ENCODE data around the gene TEX12.

DNA sequence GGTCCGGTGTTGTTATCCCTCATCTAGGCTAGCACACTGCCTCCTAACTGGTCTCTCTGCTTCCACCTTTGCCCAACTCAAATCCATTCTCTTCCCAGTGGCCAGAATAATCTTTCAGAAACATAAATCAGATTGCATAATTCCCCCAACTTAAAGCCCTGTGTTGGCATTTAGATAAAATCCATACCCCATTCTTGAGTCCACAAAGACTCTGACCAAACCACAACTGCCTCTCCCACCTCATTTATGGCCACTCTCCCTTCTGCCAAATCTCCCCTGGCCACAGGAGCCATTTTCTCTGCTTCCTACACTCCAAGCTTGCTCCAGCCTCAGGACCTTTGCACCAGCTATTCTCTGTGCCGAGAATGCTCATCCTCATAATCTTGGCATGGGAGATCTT, 40.1 kb upstream of the TEX12 start:
- no peak for TF ChIP-seq ZFP30 (CRISPR knock-in tag; IDR thresholded peaks at IDR 0.05)
- TF ChIP-seq ZNF70 (CRISPR knock-in tag; IDR thresholded peaks at IDR 0.05) = no peak
- no peak for TF ChIP-seq ZFP3 (CRISPR knock-in tag; IDR thresholded peaks at IDR 0.05)
- TF ChIP-seq PPARA (CRISPR knock-in tag; IDR thresholded peaks at IDR 0.05; ENCODE audit: borderline replicate concordance) = no peak
- TF ChIP-seq POU6F1 (CRISPR knock-in tag; IDR thresholded peaks at IDR 0.05; ENCODE audit: borderline replicate concordance, low read depth) = no peak
- TF ChIP-seq TSHZ2 (CRISPR knock-in tag; IDR thresholded peaks at IDR 0.05) = no peak
- TF ChIP-seq CREB5 (CRISPR knock-in tag; IDR thresholded peaks at IDR 0.05; ENCODE audit: low read depth) = no peak
- no peak for TF ChIP-seq PATZ1 (CRISPR knock-in tag; IDR thresholded peaks at IDR 0.05; ENCODE audit: borderline replicate concordance)
- TF ChIP-seq ZNF565 (CRISPR knock-in tag; conservative IDR thresholded peaks at IDR 0.05; ENCODE audit: low read depth) = no peak
- no peak for TF ChIP-seq RARB (CRISPR knock-in tag; IDR thresholded peaks at IDR 0.05)
- TF ChIP-seq SNAI2 (CRISPR knock-in tag; IDR thresholded peaks at IDR 0.05) = no peak
- no peak for TF ChIP-seq TCF4 (CRISPR knock-in tag; IDR thresholded peaks at IDR 0.05; ENCODE audit: borderline replicate concordance)
- no peak for TF ChIP-seq GLIS3 (CRISPR knock-in tag; IDR thresholded peaks at IDR 0.05)
- TF ChIP-seq OSR1 (CRISPR knock-in tag; IDR thresholded peaks at IDR 0.05) = no peak
